ENCODE data around the gene C3orf38.
A peak's percentile ranks its signal among the peaks of the same experiment; 100 is the strongest.
"Not testable (repeated sequence)": the region's sequence is repeated elsewhere in the genome, so short reads cannot be mapped to it uniquely, and the experiment has no call there.

The C3orf38 gene

GRCh38 chr3:88149509-88150362 is at the start of gene C3orf38:
Gene C3orf38, plus strand, starts transcription at chr3:88149959. Its CDS starts 94 bp downstream, at chr3:88150053.
- Mint-ChIP-seq H3K27ac (peak within 1 kb of the TSS; percentile 94), H3K9me3 (no peaks in the 10 kb centered on the region), H3K4me3 (peak within 1 kb of the TSS; percentile 91), H3K36me3 (peaks cover 48% of the 10 kb centered on the region), H3K4me1 (peaks cover 32% of the 10 kb centered on the region)
- ATAC-seq: peak; percentile 95
- DNase-seq (ENCODE audit: low spot score in 2 of 2): peak; percentile 74 to 91

DNA sequence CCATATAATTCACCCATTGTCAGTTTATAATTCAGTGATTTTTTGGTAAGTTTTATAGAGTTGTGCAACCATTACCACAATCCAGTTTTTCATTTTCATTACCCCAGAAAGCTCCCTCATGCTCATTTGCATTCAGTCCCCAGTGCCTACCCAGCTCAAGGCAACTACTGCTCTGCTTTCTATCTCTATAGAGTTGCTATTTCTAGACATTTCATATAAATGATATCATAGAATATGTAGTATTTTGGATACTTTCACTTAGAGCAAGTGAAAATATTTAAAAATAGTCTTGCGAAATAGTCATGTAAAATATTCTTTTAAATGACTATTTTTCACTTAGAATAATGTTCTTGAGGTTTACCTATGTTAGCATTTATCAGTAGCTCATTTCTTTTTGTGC is 48.6 kb upstream of the C3orf38 start:
- no peak overlapping the region for H3K27ac Mint-ChIP-seq
- peaks cover 20% of the 10 kb centered on the region for H3K4me1 Mint-ChIP-seq
- peaks cover 39% of the 10 kb centered on the region for H3K36me3 Mint-ChIP-seq
- H3K4me3 Mint-ChIP-seq: no peak overlapping the region
- peaks cover 10% of the 10 kb centered on the region for H3K9me3 Mint-ChIP-seq
- DNase-seq (ENCODE audit: low spot score in 2 of 2) (no peak), ATAC-seq (no peak)

- peaks cover 29% of the 10 kb centered on the region for H3K36me3 Mint-ChIP-seq
- peaks cover 4% of the 10 kb centered on the region for H3K9me3 Mint-ChIP-seq
- ATAC-seq: no peak
- no peak overlapping the region for H3K27ac Mint-ChIP-seq
- DNase-seq (ENCODE audit: low spot score in 2 of 2): no peak
- H3K4me3 Mint-ChIP-seq: no peak overlapping the region
- peaks cover 18% of the 10 kb centered on the region for H3K4me1 Mint-ChIP-seq
Observed at GRCh38 chr3:88105325-88105724, 44.4 kb upstream of the C3orf38 start.

GRCh38 chr3:88112289-88112688 is 37.5 kb upstream of the C3orf38 start:
- Mint-ChIP-seq H3K4me3 (no peak overlapping the region), H3K27ac (no peak overlapping the region), H3K36me3 (peaks cover 53% of the 10 kb centered on the region), H3K4me1 (peaks cover 26% of the 10 kb centered on the region), H3K9me3 (no peaks in the 10 kb centered on the region)
- ATAC-seq (no peak), DNase-seq (ENCODE audit: low spot score in 2 of 2) (no peak)

- Mint-ChIP-seq H3K4me3 (no peak overlapping the region), H3K36me3 (peaks cover 58% of the 10 kb centered on the region), H3K9me3 (no peaks in the 10 kb centered on the region), H3K4me1 (peaks cover 30% of the 10 kb centered on the region), H3K27ac (no peak overlapping the region)
- DNase-seq (ENCODE audit: low spot score in 2 of 2) (peak; percentile 36 to 68), ATAC-seq (peak; percentile 79)
Observed at GRCh38 chr3:88113311-88114162, 36.2 kb upstream of the C3orf38 start.

GRCh38 chr3:88114878-88115549 is 34.7 kb upstream of the C3orf38 start:
- H3K4me1 Mint-ChIP-seq: peaks cover 24% of the 10 kb centered on the region
- ATAC-seq (peak; percentile 96), DNase-seq (ENCODE audit: low spot score in 2 of 2) (no peak)
- no peaks in the 10 kb centered on the region for H3K9me3 Mint-ChIP-seq
- peaks cover 59% of the 10 kb centered on the region for H3K36me3 Mint-ChIP-seq
- no peak overlapping the region for H3K4me3 Mint-ChIP-seq
- H3K27ac Mint-ChIP-seq: peak overlapping the region; percentile 79

DNA sequence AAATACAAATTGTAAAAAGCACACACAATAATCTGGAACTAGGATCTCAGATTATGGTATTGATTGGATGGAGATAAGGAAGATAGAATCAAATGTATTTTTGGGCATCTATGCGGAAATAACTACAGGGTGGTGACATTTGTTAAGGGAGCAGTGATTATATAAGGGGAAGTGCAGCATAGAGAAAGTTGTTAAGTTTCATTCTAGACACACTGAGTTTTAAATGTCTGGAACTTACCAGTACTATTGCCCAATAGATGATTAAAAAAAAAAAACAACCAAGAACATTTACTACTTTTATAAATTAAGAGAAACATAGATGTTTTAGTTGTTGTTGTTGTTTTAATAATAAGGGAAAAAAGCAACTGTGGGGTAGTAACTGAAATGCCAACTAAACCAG is 32.1 kb upstream of the C3orf38 start:
- no peak overlapping the region for H3K27ac Mint-ChIP-seq
- no peak for ATAC-seq
- H3K9me3 Mint-ChIP-seq: no peaks in the 10 kb centered on the region
- no peak for DNase-seq (ENCODE audit: low spot score in 2 of 2)
- no peak overlapping the region for H3K4me3 Mint-ChIP-seq
- peaks cover 58% of the 10 kb centered on the region for H3K36me3 Mint-ChIP-seq
- peaks cover 37% of the 10 kb centered on the region for H3K4me1 Mint-ChIP-seq

- H3K9me3 Mint-ChIP-seq; H3K4me3 Mint-ChIP-seq; DNase-seq (ENCODE audit: low spot score in 2 of 2); H3K27ac Mint-ChIP-seq; ATAC-seq: not testable (repeated sequence)
- peaks cover 49% of the 10 kb centered on the region for H3K36me3 Mint-ChIP-seq
- peaks cover 37% of the 10 kb centered on the region for H3K4me1 Mint-ChIP-seq
Observed at GRCh38 chr3:88118603-88119002, 31.2 kb upstream of the C3orf38 start.

DNA sequence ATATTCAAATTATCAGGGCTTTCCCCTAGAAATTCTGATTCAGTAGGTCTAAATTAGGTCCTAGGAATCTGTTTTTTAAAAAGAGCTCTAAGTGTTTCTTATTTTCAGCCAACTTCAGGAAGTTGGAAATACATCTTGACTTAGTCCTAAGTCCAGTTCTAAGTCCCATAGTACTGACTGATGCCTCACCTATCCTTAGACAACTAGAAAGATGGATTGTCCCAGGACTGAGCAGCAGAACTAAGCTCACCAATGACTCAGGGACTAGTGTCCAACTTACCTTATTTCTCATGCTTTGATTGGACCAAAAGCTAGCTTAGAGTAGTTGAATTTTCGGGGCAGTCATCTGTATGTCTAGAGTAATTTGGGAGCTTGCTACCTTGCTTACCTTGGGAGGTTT is 26.2 kb upstream of the C3orf38 start:
- no peak for DNase-seq (ENCODE audit: low spot score in 2 of 2)
- no peaks in the 10 kb centered on the region for H3K9me3 Mint-ChIP-seq
- H3K36me3 Mint-ChIP-seq: peaks cover 23% of the 10 kb centered on the region
- peaks cover 24% of the 10 kb centered on the region for H3K4me1 Mint-ChIP-seq
- ATAC-seq: no peak
- no peak overlapping the region for H3K27ac Mint-ChIP-seq
- no peak overlapping the region for H3K4me3 Mint-ChIP-seq

- H3K36me3 Mint-ChIP-seq: peaks cover 75% of the 10 kb centered on the region
- H3K9me3 Mint-ChIP-seq: no peaks in the 10 kb centered on the region
- H3K4me1 Mint-ChIP-seq: peaks cover 20% of the 10 kb centered on the region
- no peak overlapping the region for H3K4me3 Mint-ChIP-seq
- ATAC-seq: no peak
- DNase-seq (ENCODE audit: low spot score in 2 of 2): no peak
- H3K27ac Mint-ChIP-seq: no peak overlapping the region
Observed at GRCh38 chr3:88131695-88132094, 18.1 kb upstream of the C3orf38 start.

- no peak for DNase-seq (ENCODE audit: low spot score in 2 of 2)
- Mint-ChIP-seq H3K36me3 (peaks cover 77% of the 10 kb centered on the region), H3K4me3 (no peak overlapping the region), H3K27ac (peak overlapping the region; percentile 9), H3K9me3 (no peaks in the 10 kb centered on the region), H3K4me1 (peaks cover 10% of the 10 kb centered on the region)
- ATAC-seq: no peak
Observed at GRCh38 chr3:88132894-88133293, 16.9 kb upstream of the C3orf38 start.

- H3K4me3 Mint-ChIP-seq: no peak overlapping the region
- DNase-seq (ENCODE audit: low spot score in 2 of 2) (no peak), ATAC-seq (peak; percentile 51)
- peaks cover 82% of the 10 kb centered on the region for H3K36me3 Mint-ChIP-seq
- no peaks in the 10 kb centered on the region for H3K9me3 Mint-ChIP-seq
- H3K4me1 Mint-ChIP-seq: peaks cover 10% of the 10 kb centered on the region
- peak overlapping the region; percentile 9 for H3K27ac Mint-ChIP-seq
Observed at GRCh38 chr3:88133711-88134263, 16.0 kb upstream of the C3orf38 start.

DNA sequence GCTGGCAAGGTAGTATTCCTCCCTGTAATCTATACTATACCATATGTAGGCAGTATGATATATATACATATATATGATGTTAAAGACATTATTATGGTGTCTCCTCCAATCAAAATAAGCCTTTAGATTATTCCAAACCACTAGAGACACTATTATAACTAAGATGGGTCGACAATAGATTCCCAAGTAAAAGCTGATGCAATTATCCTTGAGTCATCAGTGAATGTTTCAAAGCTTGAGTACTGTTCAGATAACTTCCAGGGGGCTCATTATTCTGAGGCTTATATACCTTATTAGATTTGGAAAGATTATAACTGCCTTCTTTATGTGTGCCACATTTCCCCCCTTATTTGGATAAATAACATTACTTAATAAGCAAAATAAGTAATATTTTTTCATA is 11.9 kb upstream of the C3orf38 start:
- no peak for ATAC-seq
- H3K36me3 Mint-ChIP-seq: peaks cover 91% of the 10 kb centered on the region
- H3K4me3 Mint-ChIP-seq: no peak overlapping the region
- peaks cover 16% of the 10 kb centered on the region for H3K4me1 Mint-ChIP-seq
- DNase-seq (ENCODE audit: low spot score in 2 of 2): no peak
- H3K9me3 Mint-ChIP-seq: no peaks in the 10 kb centered on the region
- H3K27ac Mint-ChIP-seq: no peak overlapping the region

- H3K9me3 Mint-ChIP-seq: no peaks in the 10 kb centered on the region
- H3K27ac Mint-ChIP-seq: no peak overlapping the region
- H3K4me3 Mint-ChIP-seq: peak overlapping the region; percentile 24
- peaks cover 58% of the 10 kb centered on the region for H3K36me3 Mint-ChIP-seq
- peaks cover 7% of the 10 kb centered on the region for H3K4me1 Mint-ChIP-seq
- DNase-seq (ENCODE audit: low spot score in 2 of 2) (no peak), ATAC-seq (no peak)
Observed at GRCh38 chr3:88141458-88142083, 8.2 kb upstream of the C3orf38 start.

Measured in stimulated activated effector memory CD8-positive, alpha-beta T cell treated with anti-CD3 and anti-CD28 coated beads, Interleukin-12 subunit alpha, Interleukin-12 subunit beta, amount 100 ng/mL, for 72 hours (primary cell).